GM12891 (cell line): ENCODE measurements around the gene TOMM34.

Experiments
- DNase-seq: peaks from one replicate; pipeline ENCODE4 v3.0.0; 2011; ENCODE audit warnings: low spot score; ENCODE audit not compliant: insufficient read length
- FAIRE-seq: peaks from 2 replicates; lab custom pipeline; 2011; peaks lifted over from hg19 to GRCh38; lab: Jason Lieb, UNC
- PAX5 ChIP-seq: IDR thresholded peaks from 2 replicates; pipeline ENCODE4 v1.6.1; 2011; ENCODE audit warnings: low read length, moderate library complexity, mild to moderate bottlenecking; ENCODE audit not compliant: insufficient read depth, severe bottlenecking
- POLR2A ChIP-seq: IDR thresholded peaks from 2 replicates; pipeline ENCODE4 v1.6.1; 2011; ENCODE audit warnings: low read depth, low read length, control low read depth
- POLR2AphosphoS5 ChIP-seq: IDR thresholded peaks from 2 replicates; pipeline ENCODE4 v1.6.1; 2011; ENCODE audit warnings: low read depth, low read length, control low read depth
- POU2F2 ChIP-seq: IDR thresholded peaks from 2 replicates; pipeline ENCODE4 v1.6.1; 2011; ENCODE audit warnings: low read depth, mild to moderate bottlenecking, control low read depth, low read length, moderate library complexity
- SPI1 ChIP-seq: IDR thresholded peaks from 2 replicates; pipeline ENCODE4 v1.6.1; 2011; ENCODE audit warnings: low read depth, low read length, control low read depth
- TAF1 ChIP-seq: IDR thresholded peaks from 2 replicates; pipeline ENCODE4 v1.6.1; 2011; ENCODE audit warnings: low read depth, low read length, control low read depth

Gene TOMM34

DNA sequence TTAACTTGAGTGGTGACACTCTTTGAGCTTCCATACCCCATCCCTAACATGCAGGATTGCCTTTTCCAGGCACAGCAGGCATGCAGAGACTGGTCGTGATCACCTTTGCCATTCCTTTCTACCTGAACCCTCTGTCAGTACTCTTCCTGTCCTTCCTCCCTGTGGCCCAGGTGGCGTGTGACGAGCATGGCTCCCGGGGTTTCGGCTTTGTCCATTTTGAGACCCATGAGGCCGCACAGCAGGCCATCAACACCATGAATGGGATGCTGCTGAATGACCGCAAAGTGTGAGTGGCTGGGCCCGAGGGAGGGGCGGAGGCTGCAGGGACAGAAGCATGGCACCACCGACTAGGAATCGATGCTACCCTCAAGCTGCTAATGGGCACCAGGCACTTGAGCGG, 43.6 kb downstream of the TOMM34 start:
- TF ChIP-seq POU2F2 (no peak), PAX5 (no peak), TAF1 (no peak), SPI1 (no peak), POLR2A (no peak), POLR2AphosphoS5 (no peak)
- no peak for FAIRE-seq
- DNase-seq = no peak

DNA sequence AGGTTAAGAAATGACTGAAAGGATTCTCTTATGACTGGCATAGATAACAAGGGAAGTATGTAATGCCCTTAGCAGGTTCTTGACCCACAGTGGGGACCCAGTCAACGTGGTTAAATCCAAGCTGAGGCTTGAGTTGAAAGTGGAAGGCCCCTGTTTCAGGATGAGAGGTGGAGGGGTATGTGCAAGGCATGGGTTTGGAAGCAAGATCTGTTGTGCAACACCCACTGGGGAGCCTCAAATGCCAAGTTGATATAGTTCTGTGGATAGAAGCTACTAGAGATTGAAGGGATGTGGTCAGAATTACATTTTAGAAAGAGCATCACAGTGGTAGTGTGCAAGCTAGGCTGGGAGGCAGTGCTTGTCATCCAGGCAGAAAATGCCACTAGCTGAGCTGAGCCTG, 45.3 kb downstream of the TOMM34 start:
- no peak for FAIRE-seq
- TF ChIP-seq SPI1 (no peak), TAF1 (no peak), POLR2AphosphoS5 (no peak), POU2F2 (no peak), POLR2A (no peak), PAX5 (no peak)
- DNase-seq = no peak

DNA sequence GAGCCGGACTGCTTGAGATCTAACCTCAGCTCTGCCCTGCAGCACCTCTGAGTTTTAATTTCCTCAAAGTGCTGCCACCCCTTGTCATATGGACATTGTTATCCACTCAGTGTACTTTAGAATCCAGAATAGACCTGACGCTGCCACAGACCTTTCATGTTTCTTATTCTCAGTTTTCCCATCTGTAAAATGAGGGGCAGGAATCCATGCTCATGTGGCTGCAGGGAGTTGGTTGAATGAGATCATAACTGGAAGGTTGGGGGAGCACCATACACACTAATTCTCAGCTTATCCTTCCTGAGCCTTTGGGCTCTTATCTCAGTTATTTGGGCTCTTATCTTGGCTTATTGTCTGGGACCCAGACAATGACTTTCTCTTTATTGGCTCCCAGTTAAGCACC, 48.0 kb downstream of the TOMM34 start:
- DNase-seq (no peak), FAIRE-seq (no peak)
- no peak for TF ChIP-seq PAX5
- no peak for TF ChIP-seq POU2F2

DNA sequence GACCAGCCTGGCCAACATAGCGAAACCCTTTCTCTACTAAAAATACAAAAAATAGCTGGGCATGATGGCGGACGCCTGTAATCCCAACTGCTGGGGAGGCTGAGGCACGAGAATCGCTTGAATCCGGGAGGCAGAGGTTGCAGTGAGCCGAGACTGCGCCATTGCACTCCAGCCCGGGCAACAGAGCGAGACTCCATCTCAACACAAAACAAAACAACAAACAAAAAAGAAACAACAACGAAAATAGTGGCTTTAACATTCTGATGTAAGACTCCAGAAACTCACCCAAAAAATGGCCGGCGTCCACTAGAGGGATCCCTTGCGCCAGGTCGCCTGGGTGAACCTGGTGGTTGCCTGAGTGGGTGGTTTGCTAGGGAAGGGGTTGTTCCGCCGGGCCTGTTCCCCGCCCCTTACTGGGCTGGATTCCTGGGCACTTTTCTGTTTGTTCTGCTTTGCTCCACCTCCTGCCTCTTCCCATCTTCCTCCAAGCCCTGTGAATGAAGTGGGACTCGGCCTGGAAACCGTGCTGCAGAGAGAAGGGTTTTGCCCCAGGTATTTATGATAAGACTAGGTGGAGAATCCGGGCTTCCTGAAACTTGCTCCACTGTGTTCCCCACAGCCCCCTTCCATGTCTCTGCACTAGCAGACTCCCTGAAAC, 48.8 kb downstream of the TOMM34 start:
- FAIRE-seq = peak; percentile 13
- peak; percentile 55 for DNase-seq
- TF ChIP-seq PAX5 = no peak
- TF ChIP-seq POLR2AphosphoS5 = no peak
- TF ChIP-seq POU2F2 = no peak
- no peak for TF ChIP-seq SPI1
- TF ChIP-seq TAF1 = no peak
- no peak for TF ChIP-seq POLR2A

DNA sequence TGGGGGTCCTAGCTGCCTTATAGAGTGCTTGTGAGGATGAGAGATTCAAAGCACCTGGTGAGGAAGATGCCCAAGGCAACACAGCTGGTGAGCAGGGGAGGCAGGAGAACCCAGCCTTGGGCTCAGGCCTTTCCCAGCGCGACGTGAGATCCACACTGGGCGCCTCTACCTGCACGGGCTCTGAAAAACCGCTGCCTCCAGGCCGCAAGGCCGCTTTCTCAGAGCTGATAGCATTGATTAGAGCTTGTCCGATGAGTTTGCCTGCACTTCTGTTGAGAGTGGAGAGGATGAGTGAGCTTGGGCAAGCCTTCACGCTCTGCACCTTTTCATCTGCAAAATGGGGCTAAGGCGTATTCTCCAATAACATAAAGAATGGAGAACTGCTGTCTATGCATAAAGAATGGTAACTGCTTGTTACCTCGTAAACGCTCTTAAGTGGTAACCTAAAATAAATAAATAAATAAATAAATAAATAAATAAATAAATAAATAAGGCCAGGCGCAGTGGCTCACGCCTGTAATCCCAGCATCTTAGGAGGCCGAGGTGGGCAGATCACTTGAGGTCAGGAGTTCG, 49.4 kb downstream of the TOMM34 start:
- FAIRE-seq = no peak
- DNase-seq = no peak
- no peak for TF ChIP-seq POU2F2
- TF ChIP-seq TAF1 = no peak
- TF ChIP-seq SPI1 = no peak
- no peak for TF ChIP-seq POLR2A
- TF ChIP-seq PAX5 = no peak
- no peak for TF ChIP-seq POLR2AphosphoS5

DNA sequence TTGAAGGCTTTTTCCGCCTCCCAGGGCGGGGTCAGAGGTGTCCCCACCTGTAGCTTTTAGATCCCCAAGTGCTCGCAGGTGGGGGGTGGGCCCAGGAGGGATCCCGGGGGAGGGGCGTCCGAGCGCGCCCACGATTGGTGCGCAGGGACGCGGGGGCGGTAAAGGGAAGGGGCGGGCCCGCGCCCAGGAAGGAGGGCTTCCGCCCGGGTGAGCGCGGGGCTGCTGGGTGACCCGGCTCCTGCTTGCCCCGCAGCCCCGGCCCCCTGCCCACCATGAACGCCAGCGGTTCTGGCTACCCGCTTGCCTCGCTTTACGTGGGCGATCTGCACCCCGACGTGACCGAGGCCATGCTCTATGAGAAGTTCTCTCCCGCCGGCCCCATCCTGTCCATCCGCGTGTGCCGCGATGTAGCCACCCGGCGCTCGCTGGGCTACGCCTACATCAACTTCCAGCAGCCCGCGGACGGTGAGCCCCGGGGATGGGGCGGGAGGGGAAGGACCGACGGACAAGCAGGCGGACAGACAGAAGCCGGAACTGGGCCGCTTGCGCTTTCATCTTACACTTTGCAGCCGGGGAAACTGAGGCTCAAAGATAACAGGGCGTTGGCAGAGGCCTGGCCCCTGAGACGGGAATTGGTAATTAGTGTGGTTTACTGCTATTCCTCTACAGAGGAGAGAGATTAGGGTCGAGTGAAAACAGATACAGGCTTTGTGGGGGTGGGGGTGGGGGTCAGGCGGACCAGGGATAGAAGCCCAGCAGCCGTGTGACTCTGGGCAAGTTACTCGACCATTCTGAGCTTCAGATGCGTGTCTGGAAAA, 50.1 kb downstream of the TOMM34 start, which contains the start of gene PABPC1L:
Gene PABPC1L, plus strand, starts transcription at position 189 of the 818 bp plus-strand sequence. Its CDS starts 84 bp downstream, at position 273.
- TF ChIP-seq PAX5 = peak; percentile 1
- TF ChIP-seq SPI1 = no peak
- TF ChIP-seq POLR2A = no peak; the same call in 1 of the 2 replicates
- TF ChIP-seq POLR2AphosphoS5 = peak; percentile 36; the same call in 1 of the 2 replicates
- DNase-seq (peak; percentile 86), FAIRE-seq (peak; percentile 77)

DNA sequence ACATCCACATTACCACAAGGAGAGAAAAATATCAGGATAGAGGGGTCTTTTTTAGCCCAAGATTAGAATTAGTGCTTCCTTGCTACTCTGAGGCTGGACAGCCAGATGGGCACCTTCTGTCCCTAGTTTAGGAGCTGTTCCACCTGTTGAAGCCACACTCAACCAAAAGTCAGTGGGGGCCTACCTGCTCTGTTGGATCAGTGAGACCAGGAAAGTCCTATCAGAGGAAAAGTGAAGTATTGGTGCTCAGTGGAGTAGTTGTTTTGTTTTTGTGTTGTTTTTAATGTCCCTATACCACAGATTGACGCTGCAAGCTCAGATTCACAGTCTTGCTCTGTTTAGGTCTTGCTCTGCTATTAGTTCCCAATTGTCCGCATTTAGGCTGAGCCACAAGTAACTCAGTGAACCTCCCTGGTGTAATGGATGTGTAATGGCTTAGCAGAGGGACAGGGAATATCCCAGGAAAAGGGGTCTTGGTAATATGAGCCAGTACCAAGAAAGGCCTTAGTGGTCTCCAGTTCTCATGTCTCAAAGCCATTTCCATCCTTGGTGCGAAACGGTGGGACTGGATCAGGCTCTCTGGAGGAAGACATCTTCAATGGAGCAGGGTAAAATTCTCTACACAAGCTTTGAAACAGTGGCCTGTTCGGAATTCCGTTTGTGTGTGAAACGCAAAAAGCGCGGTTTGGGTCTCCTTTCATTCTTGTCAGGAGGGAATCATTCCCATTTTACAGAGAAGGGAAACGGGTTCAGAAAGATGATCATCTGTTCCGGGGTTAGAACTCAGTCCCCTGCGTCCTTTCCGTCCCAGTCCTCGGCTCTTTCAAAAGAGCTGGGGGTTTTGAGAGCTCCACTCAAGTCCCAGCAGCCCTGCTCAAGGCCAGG, 51.0 kb downstream of the TOMM34 start:
- FAIRE-seq = peak; percentile 48
- DNase-seq = no peak
- TF ChIP-seq POU2F2 (0 out of 2 replicates have a peak, but pooled peaks have one; percentile 3), TAF1 (no peak), POLR2A (no peak), PAX5 (no peak), SPI1 (no peak), POLR2AphosphoS5 (peak; percentile 29; the same call in 1 of the 2 replicates)

DNA sequence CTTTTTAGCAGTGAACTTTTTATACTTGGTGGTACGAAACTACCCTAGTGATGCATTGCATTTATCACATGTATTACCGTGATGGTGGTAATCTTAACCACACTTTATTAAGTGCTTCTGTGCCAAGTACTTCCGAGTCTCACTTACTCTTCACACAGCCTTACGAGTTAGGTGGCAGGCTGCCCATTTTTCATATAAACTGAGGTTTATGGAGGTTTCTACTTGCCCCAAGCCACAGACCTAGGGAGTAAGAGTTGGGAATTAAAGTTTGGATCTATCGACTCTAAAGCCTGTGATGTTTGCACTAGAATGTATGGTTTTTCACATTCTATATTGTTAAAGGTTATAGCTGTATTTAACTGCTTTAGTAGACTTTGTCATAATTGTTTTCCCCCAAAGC, 55.8 kb downstream of the TOMM34 start:
- TF ChIP-seq POLR2A (no peak), POU2F2 (no peak), POLR2AphosphoS5 (no peak), PAX5 (no peak), TAF1 (no peak), SPI1 (no peak)
- DNase-seq (no peak), FAIRE-seq (no peak)

DNA sequence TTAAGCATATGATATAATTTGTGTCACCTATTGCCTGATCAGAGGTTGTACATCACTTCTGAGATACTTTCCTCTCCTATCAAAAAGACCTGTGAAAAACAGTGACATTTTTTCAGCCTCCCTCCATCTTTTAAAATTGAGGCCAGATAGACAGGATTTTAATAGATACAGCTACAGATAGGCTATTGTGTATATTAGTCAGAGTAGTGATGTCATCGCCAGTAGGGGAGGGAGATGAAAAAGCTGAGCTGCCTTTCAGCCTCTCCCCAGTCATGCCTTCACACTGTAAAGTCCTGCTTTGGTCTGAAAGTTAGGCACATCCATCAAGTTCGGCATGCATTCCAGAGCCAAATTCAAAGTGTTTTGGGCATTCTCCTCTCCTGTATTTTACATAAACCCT, 58.2 kb downstream of the TOMM34 start:
- no peak for FAIRE-seq
- no peak for TF ChIP-seq SPI1
- TF ChIP-seq PAX5 = no peak
- TF ChIP-seq POLR2A = no peak
- no peak for TF ChIP-seq POU2F2
- no peak for TF ChIP-seq POLR2AphosphoS5
- no peak for TF ChIP-seq TAF1
- no peak for DNase-seq
